ENCODE data around the gene SMIM15. TPM values are rescaled to one million over a fixed set of nuclear protein-coding genes. Genes with fewer than 3 reads are reported as not detected.

The SMIM15 gene
- polyA plus RNA-seq, 1 of the 3 experiments (the other 2 are of a cell fraction), result 51.1 TPM

- H2AFZ ChIP-seq (ENCODE audit: low read depth), result no peak overlapping the region
- peaks cover 10% of the 10 kb centered on the region for H3F3A ChIP-seq (replicated peaks; ENCODE audit: insufficient read depth)
- peaks cover 19 to 21% of the 10 kb centered on the region in 2 experiments for H3K36me3 ChIP-seq (replicated peaks in 1 of 2; ENCODE audit: control insufficient read depth in 1 of 2, insufficient read depth in 2 of 2, low read length in 1 of 2)
- no peak for TF ChIP-seq NFIC (IDR thresholded peaks at IDR 0.05; ENCODE audit: borderline replicate concordance)
- H3K79me2 ChIP-seq (ENCODE audit: insufficient read depth), result peaks cover 64% of the 10 kb centered on the region
- no peaks in the 10 kb centered on the region for H3K9me3 ChIP-seq
- ChIA-PET CTCF (interaction anchor here (0.6 to 1.2 kb wide), 2 partner anchors 146 to 205 kb away, joined by 4 to 5 read pairs; no protein-coding TSS in a partner anchor), POLR2A (interaction anchor here (2.8 kb wide), 1 partner anchor 167 kb away, joined by 27 read pairs; the partner anchor contains the start of gene ZSWIM6)
- H3K4me3 ChIP-seq (ENCODE audit: low read depth in 2 of 2, low read length in 1 of 2), result peak overlapping the region; percentile 94 to 97; a peak in 3 of 4 replicates
- WGBS (ENCODE audit: low lambda C conversion rate), result 95% methylated on average over 13 of the region's 13 CpGs
- H3K9ac ChIP-seq, result 0 out of 2 replicates have a peak overlapping the region, but pooled peaks have one; percentile 92
- DNase-seq, result peak; percentile 3
- H3K4me2 ChIP-seq, result peak overlapping the region; percentile 82
- H3K9me2 ChIP-seq, result no peaks in the 10 kb centered on the region
- H3K27me3 ChIP-seq (ENCODE audit: insufficient read depth), result no peaks in the 10 kb centered on the region
- H3K27ac ChIP-seq (ENCODE audit: low read depth in 2 of 2, low read length in 1 of 2), result peak overlapping the region in 1 of 2 experiments; percentile 94; a peak in 2 of 4 replicates
- H3K4me1 ChIP-seq (ENCODE audit: control insufficient read depth in 1 of 2, insufficient read depth in 2 of 2, low read depth in 1 of 2, low read length in 1 of 2), result peaks cover 3 to 13% of the 10 kb centered on the region in 2 experiments; a peak in 3 of 4 replicates
- no peaks in the 10 kb centered on the region for H4K20me1 ChIP-seq (ENCODE audit: insufficient read depth)
Observed at GRCh38 chr5:61163905-61164304, 1.6 kb upstream of the SMIM15 start.

- peaks cover 28 to 30% of the 10 kb centered on the region in 2 experiments for H3K36me3 ChIP-seq (replicated peaks in 1 of 2; ENCODE audit: control insufficient read depth in 1 of 2, insufficient read depth in 2 of 2, low read length in 1 of 2)
- peak overlapping the region; percentile 82 for H3K4me2 ChIP-seq
- peak overlapping the region; percentile 92 for H3K9ac ChIP-seq
- peak overlapping the region; percentile 94 to 97 for H3K4me3 ChIP-seq (ENCODE audit: low read depth in 2 of 2, low read length in 1 of 2)
- ChIA-PET CTCF (interaction anchor here (1.0 to 1.6 kb wide), 3 partner anchors 168 to 463 kb away, joined by 3 to 5 read pairs (median 3); partner anchors contain the start of gene DEPDC1B), POLR2A (interaction anchor here (0.6 to 2.8 kb wide), 2 partner anchors 168 to 1616 kb away, joined by 4 to 27 read pairs; partner anchors contain the start of gene ZSWIM6)
- no peaks in the 10 kb centered on the region for H3K9me2 ChIP-seq
- TF ChIP-seq USF1 (IDR thresholded peaks at IDR 0.05; ENCODE audit: borderline replicate concordance, low read depth) (no peak), GABPA (IDR thresholded peaks at IDR 0.05; ENCODE audit: low read depth) (no peak), YY1 (IDR thresholded peaks at IDR 0.05; ENCODE audit: low read depth) (no peak), RCOR1 (IDR thresholded peaks at IDR 0.05; ENCODE audit: low read length) (0 out of 2 replicates have a peak, but pooled peaks have one; percentile 33), TAF1 (IDR thresholded peaks at IDR 0.05; ENCODE audit: borderline replicate concordance, low read depth, low read length) (0 out of 2 replicates have a peak, but pooled peaks have one; percentile 33)
- peaks cover 73% of the 10 kb centered on the region for H3K79me2 ChIP-seq (ENCODE audit: insufficient read depth)
- H3K4me1 ChIP-seq (ENCODE audit: control insufficient read depth in 1 of 2, insufficient read depth in 2 of 2, low read depth in 1 of 2, low read length in 1 of 2), result peaks cover 3 to 13% of the 10 kb centered on the region in 2 experiments; a peak in 3 of 4 replicates
- H3F3A ChIP-seq (replicated peaks; ENCODE audit: insufficient read depth), result peaks cover 14% of the 10 kb centered on the region
- H4K20me1 ChIP-seq (ENCODE audit: insufficient read depth), result no peaks in the 10 kb centered on the region
- H3K27me3 ChIP-seq (ENCODE audit: insufficient read depth), result no peaks in the 10 kb centered on the region
- H3K9me3 ChIP-seq, result no peaks in the 10 kb centered on the region
- H3K27ac ChIP-seq (ENCODE audit: low read depth in 2 of 2, low read length in 1 of 2), result peak overlapping the region; percentile 94 to 96
- WGBS (ENCODE audit: low lambda C conversion rate), result 15% methylated on average over 7 of the region's 14 CpGs
- peak overlapping the region; percentile 93 for H2AFZ ChIP-seq (ENCODE audit: low read depth)
- peak; percentile 8 for DNase-seq
Observed at GRCh38 chr5:61162832-61163567, 732 bp upstream of the SMIM15 start.

DNA sequence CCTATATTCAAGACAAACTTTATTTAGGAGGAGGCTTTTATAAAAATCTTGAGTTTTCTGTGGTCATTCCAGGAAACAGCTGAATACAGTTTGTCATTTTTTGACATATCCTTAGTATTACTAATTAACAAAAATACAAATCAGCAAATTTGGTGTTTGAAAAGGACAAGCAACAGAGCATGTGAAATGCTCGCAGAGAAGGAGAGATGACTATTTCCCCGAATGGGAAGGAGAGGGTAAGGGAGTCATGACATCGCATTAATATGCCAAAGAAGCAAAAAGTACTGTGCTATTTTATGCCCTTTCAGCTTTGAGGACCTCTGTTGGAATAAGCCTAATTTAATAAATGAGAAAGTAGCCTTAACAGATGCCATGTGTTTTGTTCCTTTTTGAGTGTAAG lies 1.8 kb downstream of the SMIM15 start:
- H3K27me3 ChIP-seq (ENCODE audit: insufficient read depth), result no peaks in the 10 kb centered on the region
- CTCF ChIA-PET, result no interaction called here
- peak overlapping the region; percentile 82; the same call in 1 of the 2 replicates for H3K4me2 ChIP-seq
- peak overlapping the region in 1 of 2 experiments; percentile 16; a peak in 1 of 4 replicates for H3K27ac ChIP-seq (ENCODE audit: low read depth in 2 of 2, low read length in 1 of 2)
- H3K4me3 ChIP-seq (ENCODE audit: low read depth in 2 of 2, low read length in 1 of 2), result peak overlapping the region; percentile 94 to 97; a peak in 3 of 4 replicates
- H3F3A ChIP-seq (replicated peaks; ENCODE audit: insufficient read depth), result peaks cover 10% of the 10 kb centered on the region
- H3K36me3 ChIP-seq (replicated peaks in 1 of 2; ENCODE audit: control insufficient read depth in 1 of 2, insufficient read depth in 2 of 2, low read length in 1 of 2), result peaks cover 35 to 51% of the 10 kb centered on the region in 2 experiments
- DNase-seq, result no peak
- peak overlapping the region; percentile 92; the same call in 1 of the 2 replicates for H3K9ac ChIP-seq
- H3K79me2 ChIP-seq (ENCODE audit: insufficient read depth), result peaks cover 86% of the 10 kb centered on the region
- WGBS (ENCODE audit: low lambda C conversion rate), result 84% methylated on average over 3 of the region's 3 CpGs
- H2AFZ ChIP-seq (ENCODE audit: low read depth), result no peak overlapping the region
- POLR2A ChIA-PET, result no interaction called here
- no peak for TF ChIP-seq SMC3 (IDR thresholded peaks at IDR 0.05; ENCODE audit: low read depth, low read length)
- TF ChIP-seq MXI1 (IDR thresholded peaks at IDR 0.05; ENCODE audit: low read depth, low read length), result 0 out of 2 replicates have a peak, but pooled peaks have one; percentile 22
- H4K20me1 ChIP-seq (ENCODE audit: insufficient read depth), result no peaks in the 10 kb centered on the region
- H3K9me2 ChIP-seq, result no peaks in the 10 kb centered on the region
- H3K4me1 ChIP-seq (ENCODE audit: control insufficient read depth in 1 of 2, insufficient read depth in 2 of 2, low read depth in 1 of 2, low read length in 1 of 2), result peaks cover 3 to 13% of the 10 kb centered on the region in 2 experiments; a peak in 3 of 4 replicates
- H3K9me3 ChIP-seq, result no peaks in the 10 kb centered on the region
